ENCODE measurements around the gene LRRC7. TPM values are rescaled to one million over a fixed set of nuclear protein-coding genes. Genes with fewer than 3 reads are reported as not detected.

The LRRC7 gene
- total and polyA plus RNA-seq, 2 of the 13 experiments (the other 11 are each of a cell fraction or from before 2014, with no cell fraction given) = not detected

GRCh38 chr1:70003211-70003908 lies 435.6 kb downstream of the LRRC7 start:
- no peak for DNase-seq (ENCODE audit: low spot score)
- Histone ChIP-seq H2AFZ (ENCODE audit: low read length) (no peak overlapping the region), H3K36me3 (replicated peaks in 1 of 2; ENCODE audit: control insufficient read depth in 1 of 2, insufficient read depth in 2 of 2, low read length in 2 of 2) (no peaks in the 10 kb centered on the region), H3K27me3 (ENCODE audit: control insufficient read depth in 1 of 2, insufficient read depth in 2 of 2, low read length in 2 of 2) (no peaks in the 10 kb centered on the region), H3K4me2 (ENCODE audit: low read depth, low read length) (no peak overlapping the region), H3K9me3 (ENCODE audit: low read length) (no peaks in the 10 kb centered on the region), H4K20me1 (ENCODE audit: insufficient read depth, low read length) (no peaks in the 10 kb centered on the region), H3K9ac (ENCODE audit: insufficient read depth, low read depth, low read length) (no peak overlapping the region), H3K79me2 (ENCODE audit: insufficient read depth, low read length) (no peaks in the 10 kb centered on the region), H3K4me3 (replicated peaks in 1 of 3; ENCODE audit: insufficient read depth in 1 of 3, low read depth in 2 of 3, low read length in 3 of 3) (no peak overlapping the region), H3K27ac (ENCODE audit: extremely low read length, insufficient read depth, low read length) (no peak overlapping the region), H3K4me1 (ENCODE audit: insufficient read depth, low read length) (no peaks in the 10 kb centered on the region)
- BruUV-seq (replicated peaks) = no TSS peak
- FAIRE-seq = no peak
- POLR2A ChIA-PET = no interaction called here
- in situ Hi-C loops (cut with HindIII; ENCODE audit: extremely low pct_ligation_motif_present, low pct_unique_long_range_greater_than_20kb) = no loop called here
- no peak for ATAC-seq
- WGBS (ENCODE audit: low lambda C conversion rate) = 0% methylated on average over 1 of the region's 1 CpG
- intact Hi-C loops (cut with micrococcal nuclease; ENCODE audit: unreplicated experiment) = no loop called here
- CTCF ChIA-PET (ENCODE audit: low intra/inter-chr PET ratio, low total read pairs) = no interaction called here
- TF ChIP-seq NONO (IDR thresholded peaks at IDR 0.05) (no peak), NONO (CRISPR knock-in tag; conservative IDR thresholded peaks at IDR 0.05) (no peak), LRRFIP1 (CRISPR knock-in tag; conservative IDR thresholded peaks at IDR 0.05) (no peak), ZNF772 (CRISPR knock-in tag; IDR thresholded peaks at IDR 0.05) (no peak), ZNF674 (CRISPR knock-in tag; IDR thresholded peaks at IDR 0.05; ENCODE audit: low read depth) (no peak), DDIT3 (CRISPR knock-in tag; IDR thresholded peaks at IDR 0.05) (no peak), MYC (CRISPR knock-in tag; IDR thresholded peaks at IDR 0.05; ENCODE audit: borderline replicate concordance) (no peak), CHD2 (IDR thresholded peaks at IDR 0.05; ENCODE audit: low read depth, low read length) (no peak), SOX13 (IDR thresholded peaks at IDR 0.05) (no peak), SOX13 (CRISPR knock-in tag; conservative IDR thresholded peaks at IDR 0.05 in 1 of 2, IDR thresholded peaks at IDR 0.05 in 1 of 2) (no peak), ZNF354B (CRISPR knock-in tag; IDR thresholded peaks at IDR 0.05) (no peak), ZNF496 (CRISPR knock-in tag; IDR thresholded peaks at IDR 0.05; ENCODE audit: insufficient replicate concordance) (no peak), SMAD3 (CRISPR knock-in tag; IDR thresholded peaks at IDR 0.05) (no peak), ZNF776 (CRISPR knock-in tag; IDR thresholded peaks at IDR 0.05) (no peak), ZNF841 (CRISPR knock-in tag; IDR thresholded peaks at IDR 0.05; ENCODE audit: borderline replicate concordance) (no peak)

Data from HepG2 (cell line).